AG04450 (cell line): ENCODE data around the gene CCDC78. TPM values are rescaled to one million over a fixed set of nuclear protein-coding genes. Genes with fewer than 3 reads are reported as not detected.
A peak's percentile ranks its signal among the peaks of the same experiment; 100 is the strongest.

Experiments
- CTCF ChIA-PET: fragments of 300-600, 350-600 bp; formaldehyde crosslinking; extraction: SDS; loops from one replicate; lab custom pipeline; 2022; ENCODE audit warnings: antibody characterized with exemption, inconsistent platforms; lab: Charles Lee
- POLR2A ChIA-PET: fragments of 350-600 bp; formaldehyde crosslinking; extraction: SDS; loops from one replicate; lab custom pipeline; 2021; ENCODE audit warnings: antibody characterized with exemption, inconsistent platforms; lab: Yijun Ruan, JAX
- DNase-seq: peaks from one replicate; pipeline ENCODE4 v3.0.0-alpha.2; 2011; ENCODE audit warnings: low read depth, low spot score
- H3K27ac ChIP-seq: one replicate; pipeline ENCODE4 v1.5.1; 2012; ENCODE audit warnings: low read depth, low read length, control low read depth
- H3K27me3 ChIP-seq: one replicate; pipeline ENCODE4 v1.6.0; 2012; ENCODE audit warnings: low read length; ENCODE audit not compliant: control insufficient read depth, insufficient read depth
- H3K4me3 ChIP-seq: 2 replicates; pipeline ENCODE4 v1.5.1; 2011; ENCODE audit warnings: mild to moderate bottlenecking, low read depth, low read length, control low read depth
- H3K9me3 ChIP-seq: 2 replicates; pipeline ENCODE4 v1.5.1; 2012; ENCODE audit warnings: low read length; ENCODE audit not compliant: control insufficient read depth, insufficient read depth
- CTCF ChIP-seq: IDR thresholded peaks from 2 replicates; pipeline ENCODE4 v1.5.1; 2011; ENCODE audit warnings: low read depth, low read length, control low read depth, inconsistent platforms
- polyA plus RNA-seq: library from polyadenylated mRNA; depleted of rRNA; stranded (reverse); fragments of >200 nt; gene quantifications from 2 replicates; pipeline ENCODE4 v1.2.3, GENCODE V29; 2011

The CCDC78 gene
- polyA plus RNA-seq, 1 experiment = 1.1 TPM

GRCh38 chr16:730666-731509, 4.6 kb upstream of the CCDC78 start:
- POLR2A ChIA-PET = interaction anchor here (1.8 kb wide), 1 partner anchor 10 kb away, joined by 5 read pairs; the partner anchor contains the start of gene ANTKMT
- H3K9me3 ChIP-seq = no peaks in the 10 kb centered on the region; the same call in 1 of the 2 replicates
- no peak for TF ChIP-seq CTCF
- H3K27ac ChIP-seq = no peak overlapping the region
- DNase-seq = no peak
- no peak overlapping the region for H3K4me3 ChIP-seq
- H3K27me3 ChIP-seq = no peaks in the 10 kb centered on the region
- CTCF ChIA-PET = no interaction called here

- ChIA-PET CTCF (interaction anchor here (1.5 kb wide), 1 partner anchor 11 kb away, joined by 4 read pairs; the partner anchor contains the start of gene CIAO3), POLR2A (interaction anchor here (1.8 kb wide), 1 partner anchor 9 kb away, joined by 5 read pairs; the partner anchor contains the start of gene ANTKMT)
- Histone ChIP-seq H3K27me3 (no peaks in the 10 kb centered on the region), H3K9me3 (no peaks in the 10 kb centered on the region; the same call in 1 of the 2 replicates), H3K4me3 (no peak overlapping the region), H3K27ac (no peak overlapping the region)
- no peak for DNase-seq
- no peak for TF ChIP-seq CTCF
These were observed 3.8 kb upstream of the CCDC78 start for GRCh38 chr16:729768-730665.

- DNase-seq = no peak
- Histone ChIP-seq H3K27ac (no peak overlapping the region), H3K4me3 (peak overlapping the region; percentile 73), H3K9me3 (no peaks in the 10 kb centered on the region; the same call in 1 of the 2 replicates), H3K27me3 (no peaks in the 10 kb centered on the region)
- CTCF ChIA-PET = interaction anchor here (1.5 kb wide), 1 partner anchor 12 kb away, joined by 4 read pairs; the partner anchor contains the start of gene CIAO3
- POLR2A ChIA-PET = interaction anchor here (1.8 kb wide), 1 partner anchor 9 kb away, joined by 5 read pairs; the partner anchor contains the start of gene ANTKMT
- TF ChIP-seq CTCF = no peak
These were observed 2.9 kb upstream of the CCDC78 start for GRCh38 chr16:728890-729744.

DNA sequence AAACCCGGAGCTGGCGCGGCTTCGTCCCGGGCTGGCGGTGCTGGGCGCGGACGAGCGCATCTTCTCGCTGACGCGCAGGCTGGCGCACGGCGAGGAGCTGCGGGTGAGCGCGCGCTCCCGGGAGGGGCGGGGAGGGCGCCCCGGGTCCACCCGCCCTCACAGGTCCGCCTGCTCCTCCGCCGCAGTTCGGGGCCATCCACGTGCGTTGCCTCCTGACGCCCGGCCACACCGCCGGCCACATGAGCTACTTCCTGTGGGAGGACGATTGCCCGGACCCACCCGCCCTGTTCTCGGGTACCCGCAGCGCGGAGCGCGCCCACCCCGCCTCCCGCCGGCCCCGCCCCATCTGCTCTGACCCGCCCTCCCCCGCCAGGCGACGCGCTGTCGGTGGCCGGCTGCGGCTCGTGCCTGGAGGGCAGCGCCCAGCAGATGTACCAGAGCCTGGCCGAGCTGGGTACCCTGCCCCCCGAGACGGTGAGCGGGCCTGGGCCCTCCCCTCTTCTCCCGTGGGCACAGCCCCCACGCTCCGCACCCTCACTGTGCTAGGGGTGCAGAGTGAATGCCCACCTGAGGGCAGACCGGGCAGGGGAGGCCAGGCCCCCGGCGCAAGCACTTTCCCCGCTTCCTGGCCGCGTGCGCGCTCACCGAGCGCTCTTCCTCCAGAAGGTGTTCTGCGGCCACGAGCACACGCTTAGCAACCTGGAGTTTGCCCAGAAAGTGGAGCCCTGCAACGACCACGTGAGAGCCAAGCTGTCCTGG, 2.1 kb upstream of the CCDC78 start:
- no peak for DNase-seq
- Histone ChIP-seq H3K27me3 (no peaks in the 10 kb centered on the region), H3K9me3 (no peaks in the 10 kb centered on the region; the same call in 1 of the 2 replicates), H3K4me3 (peak overlapping the region; percentile 73), H3K27ac (no peak overlapping the region)
- ChIA-PET CTCF (interaction anchor here (1.0 to 1.5 kb wide), 2 partner anchors 13 to 16 kb away, joined by 4 to 5 read pairs; partner anchors contain the start of gene CIAO3), POLR2A (interaction anchor here (0.6 to 0.8 kb wide), 2 partner anchors 44 to 74 kb away, joined by 3 read pairs; partner anchors contain the start of gene JMJD8)
- TF ChIP-seq CTCF = no peak
